NCI-H2029 (cell line): ENCODE results near the gene VPS18.

Experiments used
- DNase-seq: peaks from one replicate; lab custom pipeline; 2025; lab: John Stamatoyannopoulos, UW

Gene VPS18

GRCh38 chr15:40921949-40922607 lies 27.8 kb downstream of the VPS18 start:
- no peak for DNase-seq

- DNase-seq = no peak
These were observed 28.4 kb downstream of the VPS18 start for GRCh38 chr15:40922608-40923005.

GRCh38 chr15:40923551-40923950 lies 29.3 kb downstream of the VPS18 start:
- no peak for DNase-seq

GRCh38 chr15:40925495-40925862 lies 31.2 kb downstream of the VPS18 start:
- no peak for DNase-seq

DNA sequence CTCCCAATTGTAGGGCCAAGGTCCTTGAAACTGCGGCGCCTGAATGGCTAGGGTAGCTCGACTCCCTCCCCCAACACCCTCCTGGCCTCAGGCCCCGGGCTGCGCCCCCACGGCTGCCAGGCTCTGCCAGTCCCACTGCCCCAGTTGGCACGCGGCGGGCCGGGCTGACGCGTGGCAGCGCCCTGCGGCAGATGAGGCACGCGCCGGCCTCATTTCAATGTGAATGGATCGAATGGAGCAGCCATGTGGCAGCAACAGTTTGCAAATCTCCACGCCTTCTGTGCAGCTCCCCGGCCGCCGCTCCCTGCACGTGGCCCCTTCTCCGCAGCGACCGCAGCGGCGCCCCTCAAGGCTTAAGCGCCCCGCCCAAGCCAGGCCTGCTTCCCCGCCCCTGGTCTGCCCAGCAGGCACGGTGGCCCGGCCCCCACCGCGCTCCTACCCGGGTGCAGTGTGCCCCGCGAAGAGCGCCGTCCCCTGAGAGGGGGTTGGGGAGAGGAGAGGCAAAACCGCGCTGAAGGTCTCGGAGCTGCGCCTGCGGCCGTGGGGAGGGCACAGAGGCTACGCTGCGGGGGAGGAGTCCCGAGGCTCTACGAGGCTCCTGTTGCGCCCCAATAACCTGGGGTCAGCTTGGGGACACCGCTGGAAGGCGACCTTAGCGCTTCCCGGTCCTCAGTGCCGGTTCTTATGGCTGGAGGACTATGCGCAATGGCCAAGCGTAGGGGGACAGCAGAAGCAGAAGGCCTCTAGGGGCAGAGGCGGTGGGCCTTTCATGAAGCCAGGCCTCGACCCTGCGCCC lies 31.8 kb downstream of the VPS18 start:
- no peak for DNase-seq

- no peak for DNase-seq
These were observed 32.6 kb downstream of the VPS18 start for GRCh38 chr15:40926659-40927494.

DNA sequence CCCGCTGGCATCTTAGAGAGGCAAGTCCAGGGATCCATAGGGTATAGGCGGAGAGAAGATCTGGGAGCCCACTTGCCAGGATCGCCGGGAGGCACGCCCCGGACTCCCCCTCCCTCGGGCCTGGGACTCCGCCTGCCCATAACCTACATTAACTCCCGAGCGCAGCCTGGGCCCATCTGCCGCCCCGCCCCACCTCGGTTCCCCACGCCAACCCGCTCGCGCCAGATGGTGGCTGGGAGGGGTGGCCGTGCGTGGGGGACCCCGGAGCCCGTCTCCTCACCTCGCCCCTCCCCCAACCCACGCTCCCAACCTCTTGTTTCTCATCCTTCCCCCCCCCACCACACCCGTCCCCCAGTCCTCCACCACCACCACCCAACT lies 33.2 kb downstream of the VPS18 start:
- DNase-seq = no peak

DNA sequence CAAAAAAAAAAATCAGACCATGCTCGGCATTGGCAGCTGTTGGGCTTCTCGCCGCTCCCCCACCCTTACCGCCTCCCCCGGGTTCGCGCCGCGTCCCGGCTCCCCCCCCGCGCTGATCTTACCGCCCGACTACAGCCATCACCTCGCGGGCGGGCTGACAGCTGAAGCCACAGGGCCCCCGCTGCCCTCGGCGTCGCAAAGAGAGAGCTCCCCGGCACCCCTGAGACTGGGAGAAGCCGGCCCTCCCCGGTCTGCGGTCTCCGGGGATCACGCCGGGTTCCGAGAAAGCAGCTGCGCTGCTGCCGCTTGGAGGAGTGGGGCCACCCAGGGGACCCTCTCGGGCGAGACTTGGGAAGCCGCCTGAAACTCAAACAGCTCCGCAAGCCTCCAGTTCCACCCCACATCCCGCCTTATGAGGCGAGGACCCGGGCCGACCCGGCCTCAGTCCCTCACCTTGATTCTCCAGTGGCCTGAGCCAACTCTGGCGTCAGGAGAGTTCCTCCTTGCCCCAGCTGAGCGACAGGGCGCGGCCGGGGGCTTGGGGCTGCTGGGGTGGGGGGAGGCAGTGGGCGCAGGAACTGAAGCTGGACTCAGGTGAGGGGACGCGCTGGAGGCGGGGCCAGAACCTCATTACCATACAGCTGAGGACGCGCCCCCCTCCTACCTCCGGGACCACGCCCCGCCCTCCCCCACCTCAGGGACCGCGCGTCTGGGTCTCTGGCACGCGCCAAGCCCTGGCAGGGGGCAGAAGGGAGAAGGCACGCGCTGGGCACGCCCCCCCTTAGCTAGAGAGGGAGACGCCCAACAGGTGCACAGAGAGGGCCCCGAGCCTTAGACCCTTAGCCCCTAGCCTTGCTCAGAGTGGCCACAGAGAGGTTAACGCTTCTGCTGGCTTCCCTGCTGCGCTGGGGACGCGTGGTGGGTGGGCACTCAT lies 33.9 kb downstream of the VPS18 start:
- peak; percentile 70 for DNase-seq

GRCh38 chr15:40928821-40929659 lies 34.8 kb downstream of the VPS18 start, which contains the start of gene DLL4:
DLL4 (plus strand) TSS chr15:40929340; CDS start chr15:40929669, 329 bp downstream.
- DNase-seq = peak; percentile 60

DNA sequence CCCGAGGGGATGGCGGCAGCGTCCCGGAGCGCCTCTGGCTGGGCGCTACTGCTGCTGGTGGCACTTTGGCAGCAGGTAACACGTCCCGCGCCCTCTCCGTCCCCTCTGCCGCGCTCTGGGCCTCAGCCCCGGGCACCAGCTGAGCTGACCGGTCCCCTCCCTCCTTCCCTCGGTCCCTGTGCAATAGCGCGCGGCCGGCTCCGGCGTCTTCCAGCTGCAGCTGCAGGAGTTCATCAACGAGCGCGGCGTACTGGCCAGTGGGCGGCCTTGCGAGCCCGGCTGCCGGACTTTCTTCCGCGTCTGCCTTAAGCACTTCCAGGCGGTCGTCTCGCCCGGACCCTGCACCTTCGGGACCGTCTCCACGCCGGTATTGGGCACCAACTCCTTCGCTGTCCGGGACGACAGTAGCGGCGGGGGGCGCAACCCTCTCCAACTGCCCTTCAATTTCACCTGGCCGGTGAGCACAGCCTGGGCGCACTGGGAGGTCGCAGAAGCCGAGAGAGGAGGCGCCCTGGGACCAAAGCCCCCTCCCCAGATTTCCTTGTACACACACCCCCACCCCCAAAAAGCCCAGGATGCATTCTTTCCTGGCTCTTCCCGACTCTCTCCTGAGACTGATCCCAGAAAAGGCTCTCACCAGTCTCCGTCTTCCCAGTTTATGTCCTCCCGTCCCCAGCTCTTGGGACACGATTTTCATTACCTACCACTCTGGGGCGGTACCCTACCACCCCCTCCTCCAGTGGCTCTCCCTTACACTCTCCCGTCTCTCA lies 35.6 kb downstream of the VPS18 start:
- no peak for DNase-seq

- DNase-seq = peak; percentile 27
These were observed 36.4 kb downstream of the VPS18 start for GRCh38 chr15:40930430-40931299.

DNA sequence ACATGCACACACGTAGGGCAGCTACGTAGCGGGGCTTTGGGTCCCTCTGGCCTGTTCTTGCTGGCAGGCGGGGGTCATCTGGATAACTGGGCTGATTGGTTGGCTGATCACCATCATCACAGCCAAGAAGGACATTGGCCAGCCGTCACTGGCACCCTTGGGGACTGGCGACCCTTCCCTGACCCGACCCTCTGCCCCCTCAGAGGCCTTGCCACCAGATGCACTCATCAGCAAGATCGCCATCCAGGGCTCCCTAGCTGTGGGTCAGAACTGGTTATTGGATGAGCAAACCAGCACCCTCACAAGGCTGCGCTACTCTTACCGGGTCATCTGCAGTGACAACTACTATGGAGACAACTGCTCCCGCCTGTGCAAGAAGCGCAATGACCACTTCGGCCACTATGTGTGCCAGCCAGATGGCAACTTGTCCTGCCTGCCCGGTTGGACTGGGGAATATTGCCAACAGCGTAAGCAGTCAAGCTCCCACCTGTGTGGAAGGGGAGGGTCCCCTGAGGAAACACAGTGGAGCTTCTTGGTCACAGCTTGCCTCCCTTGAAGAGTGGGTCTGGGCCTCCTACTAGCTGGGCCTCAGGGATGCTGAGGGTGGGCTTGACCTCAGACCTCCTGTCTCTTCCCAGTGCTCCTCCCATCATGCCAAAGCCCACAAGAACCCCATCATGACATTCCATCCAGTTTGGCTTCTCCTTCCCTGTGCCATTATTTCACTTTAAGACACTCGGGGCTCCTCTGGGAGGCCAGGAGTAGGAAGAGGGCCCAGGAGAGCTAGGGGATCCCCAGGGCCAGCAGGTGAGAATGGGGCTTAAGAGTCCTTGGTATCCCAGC lies 37.3 kb downstream of the VPS18 start:
- DNase-seq = no peak

- peak; percentile 47 for DNase-seq
These were observed 37.9 kb downstream of the VPS18 start for GRCh38 chr15:40932156-40932555.

DNA sequence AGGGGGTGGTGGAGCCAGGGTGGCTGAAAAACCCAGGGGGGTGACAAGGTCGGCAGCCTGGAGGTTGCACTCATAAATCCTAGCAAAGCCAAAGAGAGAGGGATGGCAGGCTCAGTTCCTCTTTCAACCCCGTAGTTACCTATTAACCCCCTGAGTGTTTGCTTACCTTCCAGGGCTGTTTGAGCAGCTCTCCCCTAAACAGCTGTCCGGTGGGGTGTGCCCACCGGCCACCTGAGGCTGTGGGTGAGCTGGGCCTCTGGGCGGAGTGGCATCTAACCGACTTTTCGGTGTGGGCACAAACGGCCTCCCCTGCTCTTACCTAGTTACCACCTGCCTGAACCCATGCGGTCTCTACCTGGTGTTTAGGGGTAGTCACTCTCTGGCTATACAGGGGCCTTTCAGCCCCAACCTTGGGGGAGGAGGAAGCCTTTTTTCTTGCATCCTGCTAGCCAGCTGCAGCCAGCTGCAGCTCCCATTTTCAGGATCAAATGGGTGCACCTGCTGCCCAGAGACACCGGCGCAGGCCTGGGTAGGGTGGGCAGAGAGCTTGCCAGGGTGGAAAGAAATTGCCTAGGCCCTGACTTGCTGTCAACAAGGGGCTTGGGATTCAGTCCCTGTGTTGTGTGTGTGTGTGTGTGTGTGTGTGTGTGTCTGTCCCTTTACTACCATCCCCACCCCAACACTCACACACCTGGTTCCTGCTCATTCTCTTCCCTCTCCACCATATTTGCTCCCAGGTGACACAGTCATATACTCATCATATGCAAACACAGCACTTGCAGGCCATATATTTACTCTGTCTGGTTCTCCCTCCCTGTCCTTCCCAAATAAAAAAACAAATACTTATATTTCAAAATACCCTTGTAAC lies 38.6 kb downstream of the VPS18 start:
- peak; percentile 81 for DNase-seq

- DNase-seq = no peak
These were observed 39.3 kb downstream of the VPS18 start for GRCh38 chr15:40933517-40933902.

GRCh38 chr15:40934457-40934856 lies 40.2 kb downstream of the VPS18 start:
- no peak for DNase-seq

- no peak for DNase-seq
These were observed 42.0 kb downstream of the VPS18 start for GRCh38 chr15:40936234-40936708.
